CD4-positive, alpha-beta memory T cell (primary cell): ENCODE results near the gene SELENOH. TPM values are rescaled to one million over a fixed set of nuclear protein-coding genes. Genes with fewer than 3 reads are reported as not detected.

ENCODE experiments used
- CTCF ChIA-PET: fragments of 350-600 bp; sonication (Branson Sonifier 250); formaldehyde crosslinking; loops from one replicate; lab custom pipeline; 2021; ENCODE audit warnings: inconsistent platforms; ENCODE audit not compliant: partially characterized antibody; lab: Charles Lee
- POLR2A ChIA-PET: fragments of 350-600 bp; sonication (Branson Sonifier 250); formaldehyde crosslinking; loops from one replicate; lab custom pipeline; 2021; ENCODE audit not compliant: partially characterized antibody; lab: Charles Lee
- DNase-seq, 5 donors: peaks; one replicate each; pipeline versions ENCODE4 v3.0.0 to v3.0.0-alpha.2; 2020 to 2022; ENCODE audit warnings: mixed read lengths in 1 of 5
- H3K27ac ChIP-seq: one replicate; pipeline ENCODE4 v1.7.0; 2013; ENCODE audit warnings: low read depth, low read length
- H3K27me3 ChIP-seq: 2 replicates; pipeline ENCODE4 v1.7.0; 2013; ENCODE audit warnings: mild to moderate bottlenecking, low read length, moderate library complexity; ENCODE audit not compliant: insufficient read depth
- H3K36me3 ChIP-seq: 2 replicates; pipeline ENCODE4 v1.7.0; 2013; ENCODE audit warnings: mild to moderate bottlenecking, low read length, moderate library complexity; ENCODE audit not compliant: insufficient read depth
- H3K4me1 ChIP-seq: 2 replicates; pipeline ENCODE4 v1.7.0; 2013; ENCODE audit warnings: mild to moderate bottlenecking, low read length, moderate library complexity; ENCODE audit not compliant: insufficient read depth
- H3K4me3 ChIP-seq, 2 donors: one replicate each; pipeline ENCODE4 v1.7.0; 2013; ENCODE audit warnings: low read length in 2 of 2, mild to moderate bottlenecking in 1 of 2
- H3K9me3 ChIP-seq, 2 donors: one replicate each; pipeline ENCODE4 v1.7.0; 2013; ENCODE audit warnings: low read length in 2 of 2, control low read depth in 1 of 2; ENCODE audit not compliant: control insufficient read depth in 1 of 2
- H3K27ac Mint-ChIP-seq, 7 donors: one replicate each; pipeline ENCODE4 v1.8.0; 2020 to 2021; ENCODE audit warnings: mixed read lengths in 7 of 7, mild to moderate bottlenecking in 6 of 7, inconsistent platforms in 3 of 7, moderate library complexity in 3 of 7
- H3K27me3 Mint-ChIP-seq, 2 donors: one replicate each; pipeline ENCODE4 v1.8.0; 2020 to 2021; ENCODE audit warnings: mixed read lengths in 2 of 2
- H3K36me3 Mint-ChIP-seq, 2 donors: one replicate each; pipeline ENCODE4 v1.8.0; 2020 to 2021; ENCODE audit warnings: mixed read lengths in 2 of 2, inconsistent platforms in 1 of 2, mild to moderate bottlenecking in 1 of 2
- H3K4me1 Mint-ChIP-seq, 4 donors: one replicate each; pipeline ENCODE4 v1.8.0; 2020 to 2021; ENCODE audit warnings: mixed read lengths in 4 of 4, mild to moderate bottlenecking in 1 of 4
- H3K4me3 Mint-ChIP-seq, 8 donors: one replicate each; pipeline ENCODE4 v1.8.0; 2020 to 2021; ENCODE audit warnings: mixed read lengths in 8 of 8, mild to moderate bottlenecking in 7 of 8, moderate library complexity in 6 of 8, inconsistent platforms in 3 of 8
- H3K9me3 Mint-ChIP-seq, 8 donors: one replicate each; pipeline ENCODE4 v1.8.0; 2020 to 2021; ENCODE audit warnings: mixed read lengths in 8 of 8, mild to moderate bottlenecking in 5 of 8, inconsistent platforms in 3 of 8, moderate library complexity in 1 of 8
- intact Hi-C: fragments of 100-400 bp; cut with micrococcal nuclease; formaldehyde crosslinking; loops from one replicate; pipeline ENCODE4 v1.15.1; 2023
- polyA plus RNA-seq, 2 donors: library from polyadenylated mRNA; unstranded; fragments of 300-500 nt; fragmentation: Illumina TruSeq; gene quantifications; one replicate each; pipeline ENCODE4 v1.2.3, GENCODE V29; 2021
- total RNA-seq, 2 experiments: library from RNA; stranded (reverse); gene quantifications; one replicate each; pipeline ENCODE4 v1.2.3, GENCODE V29; 2021

Gene SELENOH
- total RNA-seq = 100 to 1,000 TPM; 102 to 113 TPM
- polyA plus RNA-seq = 100 to 1,000 TPM; 186 to 223 TPM

- Histone ChIP-seq H3K4me3 (peak within 1 kb of the TSS; percentile 77 to 80), H3K4me1 (peaks cover 26% of the 10 kb centered on the region), H3K27ac (peak within 1 kb of the TSS; percentile 82), H3K9me3 (no peaks in the 10 kb centered on the region), H3K36me3 (peaks cover 17% of the 10 kb centered on the region), H3K27me3 (no peaks in the 10 kb centered on the region)
- CTCF ChIA-PET = interaction anchor here (0.8 to 13.0 kb wide), 6 partner anchors 27 to 248 kb away, joined by 3 to 143 read pairs (median 4); partner anchors contain the start of gene UBE2L6
- peak within 1 kb of the TSS; percentile 90 to 100 (median 98) for H3K4me3 Mint-ChIP-seq
- H3K4me1 Mint-ChIP-seq = peaks cover 18 to 36% (median 28%) of the 10 kb centered on the region in 4 donors
- intact Hi-C loops = loop anchor here (1.0 to 2.0 kb wide), 9 partner anchors 29 to 838 kb away; partner anchors contain the start of genes CLP1, MED19, SSRP1 and TIMM10
- no peaks in the 10 kb centered on the region for H3K27me3 Mint-ChIP-seq
- POLR2A ChIA-PET = interaction anchor here (0.6 to 2.3 kb wide), 31 partner anchors 9 to 1404 kb away, joined by 3 to 29 read pairs (median 5); partner anchors contain the start of genes BTBD18, CLP1, CTNND1 and LPXN
- H3K27ac Mint-ChIP-seq = peak within 1 kb of the TSS; percentile 96 to 100 (median 99)
- peak; percentile 90 to 96 (median 91) for DNase-seq
- H3K36me3 Mint-ChIP-seq = peaks cover 34 to 66% of the 10 kb centered on the region in 2 donors
- no peaks in the 10 kb centered on the region for H3K9me3 Mint-ChIP-seq
These were observed at the start of gene SELENOH for GRCh38 chr11:57741132-57742086. SELENOH (plus strand) TSS chr11:57741491; CDS start chr11:57741596, 105 bp downstream.

DNA sequence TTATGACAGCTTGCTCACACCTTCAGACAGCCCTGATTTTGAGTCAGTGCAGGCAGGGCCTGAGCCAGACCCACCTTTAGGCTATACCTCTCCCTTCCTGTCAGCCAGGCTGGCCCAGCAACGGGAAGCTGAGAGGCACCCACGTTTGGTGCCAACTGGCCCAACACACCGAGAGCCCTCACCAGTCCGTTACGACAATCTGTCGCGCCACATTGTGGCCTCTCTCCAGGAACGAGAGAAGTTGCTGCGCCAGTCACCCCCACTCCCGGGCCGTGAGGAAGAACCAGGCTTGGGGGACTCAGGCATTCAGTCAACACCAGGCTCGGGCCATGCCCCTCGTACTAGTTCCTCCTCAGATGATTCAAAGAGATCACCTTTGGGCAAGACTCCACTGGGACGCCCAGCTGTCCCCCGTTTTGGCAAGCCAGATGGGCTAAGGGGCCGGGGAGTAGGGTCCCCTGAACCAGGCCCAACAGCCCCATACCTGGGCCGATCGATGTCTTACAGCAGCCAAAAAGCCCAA lies 42.4 kb upstream of the SELENOH start:
- no peak overlapping the region for H3K27ac Mint-ChIP-seq
- no peak overlapping the region for H3K4me3 Mint-ChIP-seq
- Histone ChIP-seq H3K27ac (no peak overlapping the region), H3K9me3 (no peaks in the 10 kb centered on the region), H3K4me1 (no peaks in the 10 kb centered on the region), H3K27me3 (no peaks in the 10 kb centered on the region), H3K4me3 (no peak overlapping the region), H3K36me3 (peaks cover 61% of the 10 kb centered on the region)
- POLR2A ChIA-PET = no interaction called here
- no peaks in the 10 kb centered on the region for H3K4me1 Mint-ChIP-seq
- intact Hi-C loops = no loop called here
- H3K27me3 Mint-ChIP-seq = no peaks in the 10 kb centered on the region
- H3K9me3 Mint-ChIP-seq = no peaks in the 10 kb centered on the region
- DNase-seq = no peak
- CTCF ChIA-PET = interaction anchor here (1.2 kb wide), 2 partner anchors 16 to 24 kb away, joined by 3 to 4 read pairs; no protein-coding TSS in a partner anchor
- peaks cover 38 to 70% of the 10 kb centered on the region in 2 donors for H3K36me3 Mint-ChIP-seq

GRCh38 chr11:57699813-57700212 lies 41.5 kb upstream of the SELENOH start:
- no peaks in the 10 kb centered on the region for H3K27me3 Mint-ChIP-seq
- Histone ChIP-seq H3K36me3 (peaks cover 67% of the 10 kb centered on the region), H3K27me3 (no peaks in the 10 kb centered on the region), H3K27ac (no peak overlapping the region), H3K9me3 (no peaks in the 10 kb centered on the region), H3K4me1 (no peaks in the 10 kb centered on the region), H3K4me3 (no peak overlapping the region)
- intact Hi-C loops = no loop called here
- ChIA-PET POLR2A (no interaction called here), CTCF (no interaction called here)
- no peaks in the 10 kb centered on the region for H3K9me3 Mint-ChIP-seq
- DNase-seq = no peak
- H3K36me3 Mint-ChIP-seq = peaks cover 42 to 75% of the 10 kb centered on the region in 2 donors
- peak overlapping the region in 2 of 7 donors; percentile 37 to 39 for H3K27ac Mint-ChIP-seq
- H3K4me3 Mint-ChIP-seq = no peak overlapping the region
- H3K4me1 Mint-ChIP-seq = no peaks in the 10 kb centered on the region

- H3K4me3 ChIP-seq = no peak overlapping the region
- H3K4me1 ChIP-seq = no peaks in the 10 kb centered on the region
- Mint-ChIP-seq H3K4me3 (no peak overlapping the region), H3K4me1 (no peaks in the 10 kb centered on the region), H3K27ac (no peak overlapping the region), H3K36me3 (peaks cover 42 to 74% of the 10 kb centered on the region in 2 donors), H3K9me3 (no peaks in the 10 kb centered on the region), H3K27me3 (no peaks in the 10 kb centered on the region)
- DNase-seq = no peak
- ChIA-PET POLR2A (no interaction called here), CTCF (interaction anchor here (1.8 kb wide), 1 partner anchor 100 kb away, joined by 6 read pairs; no protein-coding TSS in a partner anchor)
- peaks cover 63% of the 10 kb centered on the region for H3K36me3 ChIP-seq
- H3K27ac ChIP-seq = no peak overlapping the region
- intact Hi-C loops = no loop called here
- no peaks in the 10 kb centered on the region for H3K9me3 ChIP-seq
- no peaks in the 10 kb centered on the region for H3K27me3 ChIP-seq
These were observed 40.9 kb upstream of the SELENOH start for GRCh38 chr11:57700425-57700824.

DNA sequence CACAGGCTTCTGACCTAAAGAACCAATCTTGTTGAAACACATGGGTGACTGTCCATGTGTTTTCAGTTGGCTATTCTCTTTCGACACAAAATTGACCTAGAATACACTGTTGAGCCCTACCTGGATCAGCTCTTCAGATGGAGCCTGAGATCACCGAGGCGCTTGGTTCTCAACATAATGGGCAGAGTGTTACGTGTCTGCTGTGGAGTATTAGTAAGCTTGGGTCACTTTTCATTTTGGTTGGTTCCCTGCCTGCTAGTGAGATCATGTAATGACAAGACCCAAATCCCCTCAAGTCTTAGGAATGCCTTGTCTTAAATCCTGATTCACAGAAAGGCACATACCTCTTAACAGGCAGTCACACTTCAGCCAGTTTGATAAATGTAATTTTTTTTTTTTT lies 38.0 kb upstream of the SELENOH start:
- Histone ChIP-seq H3K4me3 (no peak overlapping the region), H3K9me3 (no peaks in the 10 kb centered on the region), H3K36me3 (peaks cover 44% of the 10 kb centered on the region), H3K27ac (no peak overlapping the region), H3K27me3 (no peaks in the 10 kb centered on the region), H3K4me1 (no peaks in the 10 kb centered on the region)
- H3K27ac Mint-ChIP-seq = peak overlapping the region in 1 of 7 donors; percentile 43
- H3K4me3 Mint-ChIP-seq = no peak overlapping the region
- H3K4me1 Mint-ChIP-seq = peaks cover 3 to 6% (median 4%) of the 10 kb centered on the region in 4 donors
- no peak for DNase-seq
- no peaks in the 10 kb centered on the region for H3K27me3 Mint-ChIP-seq
- peaks cover 32 to 62% of the 10 kb centered on the region in 2 donors for H3K36me3 Mint-ChIP-seq
- no peaks in the 10 kb centered on the region for H3K9me3 Mint-ChIP-seq
- CTCF ChIA-PET = interaction anchor here (0.7 to 3.3 kb wide), 3 partner anchors 31 to 99 kb away, joined by 3 to 17 read pairs (median 4); no protein-coding TSS in a partner anchor
- intact Hi-C loops = no loop called here
- POLR2A ChIA-PET = interaction anchor here (1.0 to 1.5 kb wide), 2 partner anchors 9 to 10 kb away, joined by 5 read pairs; partner anchors contain the start of genes MED19 and TMX2

- CTCF ChIA-PET = interaction anchor here (3.3 kb wide), 1 partner anchor 96 kb away, joined by 17 read pairs; no protein-coding TSS in a partner anchor
- Histone ChIP-seq H3K27me3 (no peaks in the 10 kb centered on the region), H3K27ac (no peak overlapping the region), H3K4me1 (no peaks in the 10 kb centered on the region), H3K36me3 (peaks cover 28% of the 10 kb centered on the region), H3K9me3 (no peaks in the 10 kb centered on the region), H3K4me3 (no peak overlapping the region)
- POLR2A ChIA-PET = no interaction called here
- DNase-seq = no peak
- no peaks in the 10 kb centered on the region for H3K9me3 Mint-ChIP-seq
- no peaks in the 10 kb centered on the region for H3K27me3 Mint-ChIP-seq
- peaks cover 8 to 15% (median 10%) of the 10 kb centered on the region in 4 donors for H3K4me1 Mint-ChIP-seq
- peaks cover 21 to 49% of the 10 kb centered on the region in 2 donors for H3K36me3 Mint-ChIP-seq
- H3K27ac Mint-ChIP-seq = peak overlapping the region in 1 of 7 donors; percentile 37
- no peak overlapping the region for H3K4me3 Mint-ChIP-seq
- intact Hi-C loops = no loop called here
These were observed 36.4 kb upstream of the SELENOH start for GRCh38 chr11:57704932-57705331.
